ENCODE data around the gene GNL2.
A peak's percentile ranks its signal among the peaks of the same experiment; 100 is the strongest.
"Not testable (repeated sequence)": the region's sequence is repeated elsewhere in the genome, so short reads cannot be mapped to it uniquely, and the experiment has no call there.

GNL2 gene

DNA sequence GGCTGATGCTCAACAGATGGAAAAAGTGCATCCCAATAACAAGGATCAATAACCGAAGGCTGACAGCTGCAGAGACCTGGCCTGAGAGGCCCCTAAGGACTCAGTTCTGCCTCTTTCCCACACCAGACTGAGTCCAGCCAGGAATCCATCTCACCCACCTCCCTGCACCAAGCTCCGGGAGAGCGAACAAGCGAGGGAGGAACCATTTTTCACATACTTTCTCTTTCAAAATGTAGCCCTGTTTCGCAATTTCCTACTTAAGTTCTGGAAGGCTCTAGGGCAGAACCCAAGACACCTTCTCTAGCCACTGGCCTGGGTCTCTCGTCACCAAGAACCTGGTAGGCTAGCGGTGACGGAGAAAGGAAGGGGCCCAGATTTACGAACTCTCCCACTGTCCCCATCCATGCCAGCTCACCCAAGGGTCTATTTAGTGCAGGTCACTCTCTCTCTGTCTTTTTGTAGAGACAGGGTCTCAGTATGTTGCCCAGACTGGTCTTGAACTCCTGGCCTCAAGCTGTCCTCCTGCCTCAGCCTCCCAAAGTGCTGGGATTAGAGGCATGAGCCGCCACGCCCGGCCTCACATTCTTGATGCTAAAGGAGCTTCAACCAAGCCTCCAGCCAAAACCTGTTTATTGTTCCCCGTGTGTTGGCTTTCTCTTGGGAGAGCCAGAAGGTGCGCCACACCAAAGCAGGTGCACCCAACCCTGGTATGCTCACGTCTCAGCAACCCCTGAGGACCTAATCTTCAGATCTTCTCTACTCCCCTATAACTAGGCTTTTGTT, 10.9 kb upstream of the GNL2 start:
- DNase-seq, result no peak

DNA sequence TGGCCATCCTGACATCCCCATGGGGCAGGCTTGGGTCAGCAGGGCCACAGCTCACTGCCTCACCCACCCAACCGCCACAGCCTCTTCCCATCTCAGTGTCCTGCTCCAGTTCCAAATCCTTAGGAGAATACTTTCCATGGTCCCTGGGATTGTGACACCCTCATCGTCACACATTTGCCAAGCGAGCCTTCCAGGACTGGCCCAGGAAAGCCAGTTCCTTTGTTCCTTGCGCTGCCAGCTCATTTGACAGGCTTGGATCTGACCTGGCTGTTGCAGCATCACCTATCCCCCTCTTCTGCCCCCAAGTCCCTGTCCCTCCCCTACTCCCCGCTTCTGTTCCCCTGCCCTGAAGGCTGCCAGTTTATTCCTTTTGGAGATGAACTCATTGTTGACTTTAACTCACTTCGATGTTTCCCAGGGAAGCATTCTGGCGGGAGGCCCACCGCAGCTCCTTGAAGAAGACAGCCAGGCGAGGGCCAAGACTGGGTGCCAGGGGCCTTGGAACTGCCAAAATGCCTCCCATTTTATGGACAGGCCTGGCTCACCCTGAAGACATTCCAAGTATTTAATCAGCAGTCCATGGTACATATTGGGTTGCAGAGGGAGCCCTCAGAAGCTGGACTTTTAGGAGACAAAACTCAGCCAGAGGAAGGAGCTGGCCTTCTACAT, 10.2 kb upstream of the GNL2 start:
- no peak for DNase-seq

DNA sequence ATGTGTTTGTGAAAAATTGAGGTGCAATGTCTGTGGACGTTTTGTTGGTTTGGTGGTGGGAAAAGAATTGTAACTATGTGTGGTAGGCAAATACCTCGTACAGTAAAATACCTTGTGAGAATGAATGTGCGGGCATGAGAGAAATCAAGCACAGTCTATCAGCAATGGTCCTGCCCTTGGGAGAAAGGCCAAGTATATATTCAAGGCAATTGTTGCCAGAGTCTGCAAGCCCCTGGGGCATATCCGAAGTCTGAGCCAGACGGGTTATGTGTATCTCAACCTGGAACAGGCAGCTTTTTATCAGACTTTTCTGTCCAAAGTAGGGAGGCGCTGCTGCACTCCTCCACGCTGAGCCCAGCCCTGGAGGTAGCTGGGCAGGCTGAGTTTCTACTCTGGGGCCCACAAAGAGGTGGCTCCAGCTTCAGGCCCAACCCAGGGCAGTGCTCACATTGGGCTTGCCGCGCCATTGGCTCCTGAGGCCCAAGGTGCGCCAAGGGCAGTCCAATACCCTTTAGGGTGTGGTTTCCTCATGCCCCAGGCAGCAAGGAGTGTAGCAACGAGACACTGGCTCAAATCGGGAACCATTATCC, 9.4 kb upstream of the GNL2 start:
- no peak for DNase-seq

DNA sequence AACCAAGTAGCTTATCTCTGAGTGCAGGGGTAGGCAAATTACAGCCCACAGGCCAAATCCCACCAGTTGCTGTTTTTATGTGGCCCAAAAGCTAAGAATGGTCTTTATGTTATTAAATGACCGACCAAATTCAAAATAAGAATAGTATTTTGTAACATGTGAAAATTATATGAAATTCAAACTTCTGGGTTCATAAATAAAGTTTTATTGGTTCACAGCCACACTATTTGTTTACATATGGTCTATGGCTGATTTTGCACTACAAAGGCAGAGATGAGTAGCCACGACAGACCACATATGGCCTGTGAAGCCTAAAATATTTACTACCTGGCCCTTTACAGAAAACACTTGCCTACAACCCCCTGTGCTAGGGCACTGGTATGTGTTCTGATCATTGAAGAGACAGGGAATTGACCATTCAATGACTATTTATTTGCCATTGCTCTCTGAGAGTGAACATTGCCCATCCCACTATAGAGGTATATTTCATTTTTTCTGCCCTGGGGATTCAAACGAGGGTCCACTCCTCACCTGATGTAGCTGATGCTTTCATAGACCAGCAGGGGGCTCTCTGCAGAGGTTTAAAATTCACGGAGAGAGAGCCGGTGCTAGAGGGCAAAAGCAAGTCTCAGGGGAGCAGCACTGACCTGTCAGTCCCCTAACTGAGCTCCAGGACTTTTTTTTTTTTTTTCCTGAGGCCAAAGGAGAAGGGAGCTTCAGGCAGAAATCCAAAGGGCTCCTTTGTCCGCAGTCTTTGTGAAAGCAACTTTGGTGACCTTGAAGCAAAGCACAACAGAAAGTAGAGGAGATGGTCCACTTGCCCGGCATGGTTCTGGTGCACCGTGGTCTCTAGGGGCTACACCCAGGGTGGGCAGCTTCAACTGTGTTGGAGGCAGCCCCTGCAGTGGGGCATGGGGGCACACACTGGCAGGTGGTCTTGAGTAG, 7.3 kb upstream of the GNL2 start:
- peak; percentile 29 for DNase-seq

DNA sequence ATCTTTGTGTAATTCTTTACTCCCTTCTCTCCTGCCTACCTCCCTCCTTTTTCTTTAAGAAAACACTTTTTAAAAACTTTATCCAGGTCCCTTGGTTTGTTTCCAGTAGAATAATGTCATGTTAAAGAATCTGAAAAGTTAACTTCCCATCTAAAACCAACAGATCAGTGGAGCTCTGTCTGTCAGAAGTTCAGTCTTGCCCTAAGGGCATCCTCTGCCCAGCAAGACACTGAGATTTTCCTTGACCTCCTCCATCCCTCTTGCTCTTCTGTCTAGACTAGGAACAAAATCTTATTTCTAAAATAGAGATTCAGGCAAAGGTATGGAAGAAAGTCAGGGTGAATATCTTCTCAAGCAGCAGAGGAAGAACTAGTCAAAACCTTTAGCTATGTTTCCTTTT, 5.7 kb upstream of the GNL2 start:
- DNase-seq, result no peak

DNA sequence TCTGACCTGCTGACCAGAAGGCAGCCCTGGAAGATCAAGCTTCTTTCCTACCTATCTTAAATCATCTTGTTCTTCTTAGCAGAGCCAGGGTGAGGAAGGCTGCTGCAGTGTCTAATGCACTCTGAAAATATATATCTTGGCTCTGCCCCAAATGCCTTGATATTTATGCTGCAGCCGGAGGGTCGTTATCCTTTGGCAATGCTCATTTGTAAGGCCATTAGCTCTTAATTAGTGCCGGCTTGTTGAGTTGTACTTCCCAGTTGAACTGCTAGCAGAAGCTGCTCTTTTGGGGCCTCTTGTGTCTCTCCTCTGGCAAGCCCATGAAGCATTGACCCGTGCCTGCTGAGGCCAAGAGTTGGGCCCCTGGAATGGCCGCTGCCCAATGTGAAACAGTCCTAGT, 4.2 kb upstream of the GNL2 start:
- no peak for DNase-seq

DNA sequence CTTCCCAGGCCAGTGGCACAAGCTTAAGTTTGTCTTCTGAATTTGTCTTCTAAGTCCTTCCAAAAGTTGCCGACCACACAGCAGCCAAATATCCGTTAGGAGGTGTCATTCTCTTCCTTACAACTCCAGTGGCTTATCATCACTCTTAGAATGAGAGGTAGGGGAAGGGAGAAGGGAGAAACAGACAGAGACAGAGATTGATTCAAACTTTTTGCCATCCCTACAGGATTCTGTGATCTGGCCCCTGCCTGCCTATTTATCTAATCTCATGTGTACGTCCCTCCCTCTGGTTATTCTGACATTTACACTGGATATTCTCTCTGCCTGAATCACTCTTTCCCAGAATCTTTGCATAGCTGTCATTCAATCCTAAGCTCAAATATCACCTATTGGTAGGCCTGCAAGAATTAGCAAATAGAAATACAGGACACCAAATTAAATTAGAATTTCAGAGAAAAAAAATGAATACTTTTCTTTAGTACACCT, 488 bp upstream of the GNL2 start:
- no peak for DNase-seq

DNA sequence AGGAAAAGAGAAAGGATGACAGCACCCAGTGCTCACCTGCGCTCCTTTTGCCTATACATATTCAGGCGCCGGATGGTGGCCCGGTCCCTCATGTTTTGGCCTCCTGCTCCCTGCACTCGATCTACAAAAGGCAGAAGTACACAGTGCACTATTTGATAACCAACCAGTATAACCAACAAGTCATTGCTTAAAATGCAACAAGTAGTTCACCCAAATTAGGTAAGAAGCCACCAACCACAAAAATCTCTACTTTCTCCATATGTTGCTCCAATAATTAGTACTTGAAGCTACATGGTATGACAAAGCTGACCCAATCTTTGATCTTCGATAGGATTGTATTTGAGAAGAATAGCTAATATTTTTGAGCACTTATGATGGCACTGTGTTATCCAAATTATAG, 2.0 kb downstream of the GNL2 start:
- no peak for DNase-seq

DNA sequence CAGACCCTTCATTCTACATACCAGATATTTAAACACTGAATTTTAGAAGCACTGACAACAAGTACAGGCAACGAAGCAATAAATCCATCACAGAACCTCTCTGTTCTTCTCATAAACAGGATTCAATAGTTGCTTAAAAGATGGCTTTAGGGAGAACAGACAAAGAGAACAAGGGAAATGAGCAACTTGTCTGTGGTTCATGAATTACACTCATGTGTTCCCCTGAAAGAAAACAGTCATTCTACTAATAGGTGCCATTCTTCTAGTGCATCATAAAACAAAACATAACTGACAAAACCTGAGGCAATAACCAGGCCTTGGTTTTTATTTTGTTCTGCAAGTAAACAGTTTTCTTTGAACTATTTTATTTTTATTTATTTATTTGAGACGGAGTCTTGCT, 6.8 kb downstream of the GNL2 start:
- no peak for DNase-seq

DNA sequence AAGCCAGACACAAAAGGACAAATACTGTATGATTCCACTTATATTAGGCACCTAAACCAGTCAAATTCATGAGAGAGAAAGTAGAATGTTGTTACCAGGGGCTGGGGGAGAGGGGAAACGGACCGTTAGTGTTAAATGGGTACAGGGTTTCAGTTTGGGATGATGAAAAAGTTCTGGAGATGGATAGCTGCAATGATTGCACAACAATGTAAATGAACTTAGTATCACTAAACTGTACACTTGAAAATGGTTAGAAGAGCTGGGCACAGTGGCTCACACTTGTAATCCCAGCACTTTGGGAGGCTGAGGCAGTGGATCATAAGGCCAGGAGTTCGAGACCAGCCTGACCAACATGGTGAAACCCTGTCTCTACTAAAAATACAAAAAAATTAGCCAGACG, 11.2 kb downstream of the GNL2 start:
- DNase-seq, result not testable (repeated sequence)

DNA sequence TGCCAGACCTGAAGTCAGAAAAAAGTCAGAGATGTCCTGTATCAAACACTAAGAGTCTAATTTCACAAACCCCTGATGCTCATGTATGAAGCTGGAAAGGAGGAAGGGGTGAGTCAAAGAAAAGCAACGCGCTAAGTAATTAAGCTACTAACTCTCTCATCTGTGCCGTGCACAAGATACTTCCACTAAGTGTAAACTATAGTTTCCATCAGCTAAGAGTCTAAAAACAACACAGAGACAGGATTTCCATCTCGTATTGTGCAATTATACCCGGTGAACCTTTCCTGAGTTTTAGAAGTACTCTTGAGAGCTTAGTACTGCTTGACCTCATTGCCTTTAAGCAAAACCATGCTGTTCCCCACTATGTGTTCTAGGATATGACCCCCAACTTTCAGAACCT, 20.0 kb downstream of the GNL2 start:
- no peak for DNase-seq

DNA sequence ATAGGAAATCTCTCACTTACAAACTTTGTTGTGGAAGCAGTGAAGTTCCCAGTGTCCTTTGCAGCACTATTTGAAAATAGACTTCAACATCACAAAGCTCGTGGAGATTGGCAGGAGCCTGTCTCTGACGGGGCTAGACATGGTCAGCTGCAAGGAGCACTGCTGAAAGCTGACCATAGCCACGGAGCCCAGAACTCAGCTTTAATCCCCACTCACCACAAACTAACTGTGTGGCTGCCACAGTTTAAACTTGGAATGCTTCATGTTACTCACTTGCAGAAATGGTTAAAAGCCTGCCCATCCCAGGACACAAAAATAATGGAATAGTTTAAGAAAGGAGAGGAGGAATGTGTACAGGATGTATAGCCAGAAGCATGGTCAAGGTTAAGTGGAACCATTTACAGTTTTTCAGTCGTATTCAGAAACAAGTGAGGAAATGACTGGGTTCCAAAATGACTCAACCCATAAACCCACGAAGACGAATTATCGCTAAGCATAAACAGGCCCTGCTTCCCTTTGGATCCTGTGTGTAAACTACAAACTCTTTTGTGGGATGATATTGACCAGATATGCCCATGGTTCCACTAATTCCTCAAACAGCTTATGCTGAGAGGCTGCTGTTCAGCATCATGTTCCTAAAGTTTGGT, 20.8 kb downstream of the GNL2 start:
- no peak for DNase-seq

DNA sequence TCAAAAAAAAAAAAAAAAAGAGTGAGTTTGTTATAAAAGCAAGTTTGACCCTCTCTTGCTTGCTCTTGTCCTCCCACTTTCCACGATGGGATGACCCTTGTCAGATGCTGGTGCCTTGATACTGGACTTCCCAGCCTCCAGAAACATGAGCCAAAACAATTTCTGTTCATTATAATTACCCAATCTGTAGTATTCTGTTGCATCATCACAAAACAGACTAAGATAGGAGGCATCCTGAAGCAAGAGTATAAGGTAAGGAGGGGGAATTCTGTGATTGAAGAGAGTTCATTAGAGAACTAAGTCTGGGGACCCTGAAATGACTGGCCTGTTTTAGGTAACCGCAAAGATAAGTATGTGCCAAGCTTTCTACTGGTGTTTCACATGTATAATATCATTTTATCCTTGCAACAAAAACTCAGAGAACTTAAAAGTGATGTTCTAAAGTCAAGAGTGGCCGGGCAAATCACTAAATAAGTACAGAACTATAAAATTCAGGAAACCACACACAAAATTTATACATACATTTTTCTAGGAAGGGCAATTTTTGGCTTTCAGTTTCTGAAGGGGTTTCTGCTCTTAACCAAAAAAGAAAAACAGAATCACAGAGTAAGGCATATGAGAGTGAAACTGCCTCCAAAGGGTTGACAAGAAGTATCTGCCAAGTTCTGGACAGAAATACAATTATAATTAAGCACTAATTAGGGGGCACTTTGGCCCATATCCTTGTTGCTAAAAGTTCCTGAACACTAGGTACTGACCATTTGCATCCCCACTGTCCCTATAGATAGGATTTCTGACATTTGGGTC, 25.0 kb downstream of the GNL2 start:
- no peak for DNase-seq

DNA sequence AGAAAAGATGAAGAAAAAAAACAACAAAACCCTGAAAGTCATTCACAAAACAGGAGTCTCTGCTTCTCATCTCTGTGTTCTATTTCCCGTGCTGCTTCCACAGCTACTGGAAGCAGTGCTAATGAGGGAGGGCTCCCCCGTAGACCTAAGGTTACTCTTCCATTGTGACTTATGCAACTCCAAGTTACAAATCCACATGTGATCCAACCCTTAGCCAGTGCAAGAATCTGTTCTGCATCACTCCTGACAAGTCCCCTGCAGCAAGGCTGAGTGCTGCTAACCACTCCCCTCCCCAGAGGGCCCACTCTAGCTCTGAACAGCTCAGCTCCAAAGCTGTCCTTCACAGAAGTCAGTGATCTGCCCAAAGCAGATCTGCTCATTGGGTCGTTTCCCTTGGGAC, 28.7 kb downstream of the GNL2 start:
- DNase-seq, result no peak

DNA sequence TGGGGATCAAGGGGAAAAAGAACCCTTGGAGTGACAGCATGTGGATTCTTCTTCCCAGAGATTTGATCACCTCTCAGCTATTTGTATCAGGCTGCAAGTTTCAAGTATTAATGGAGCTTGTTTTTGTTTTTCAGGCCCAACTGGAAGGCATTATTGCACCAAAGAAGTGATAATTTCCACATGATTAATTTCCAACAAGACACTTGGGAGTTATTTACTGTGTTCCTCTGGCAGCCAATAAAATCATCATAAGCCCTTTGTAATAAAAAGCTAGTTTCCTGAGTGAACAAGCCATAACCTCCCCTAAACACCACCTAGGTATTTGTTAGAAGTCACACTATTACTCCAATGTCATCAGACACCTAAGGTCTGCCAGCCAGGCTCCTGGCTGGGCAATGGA, 30.8 kb downstream of the GNL2 start:
- DNase-seq, result no peak

DNA sequence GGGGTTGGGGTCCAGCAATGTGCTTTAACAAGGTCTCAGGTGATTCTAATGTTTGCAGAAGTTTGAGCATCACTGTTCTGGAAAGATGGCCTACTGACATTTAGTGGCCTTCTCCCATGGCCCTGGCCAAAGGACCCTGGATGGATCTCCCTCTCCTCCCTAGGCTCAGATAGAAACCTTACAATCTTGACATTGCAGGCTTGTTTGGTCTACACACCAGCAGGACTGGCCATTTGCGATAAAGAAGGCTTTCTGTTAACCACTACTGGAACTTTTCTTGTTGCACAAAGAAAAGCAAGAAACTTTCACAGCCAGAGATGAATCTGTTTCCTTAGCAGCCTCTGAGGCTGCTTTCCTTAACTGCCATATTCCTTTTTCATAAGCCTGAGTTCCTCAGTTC, 32.8 kb downstream of the GNL2 start:
- no peak for DNase-seq

DNA sequence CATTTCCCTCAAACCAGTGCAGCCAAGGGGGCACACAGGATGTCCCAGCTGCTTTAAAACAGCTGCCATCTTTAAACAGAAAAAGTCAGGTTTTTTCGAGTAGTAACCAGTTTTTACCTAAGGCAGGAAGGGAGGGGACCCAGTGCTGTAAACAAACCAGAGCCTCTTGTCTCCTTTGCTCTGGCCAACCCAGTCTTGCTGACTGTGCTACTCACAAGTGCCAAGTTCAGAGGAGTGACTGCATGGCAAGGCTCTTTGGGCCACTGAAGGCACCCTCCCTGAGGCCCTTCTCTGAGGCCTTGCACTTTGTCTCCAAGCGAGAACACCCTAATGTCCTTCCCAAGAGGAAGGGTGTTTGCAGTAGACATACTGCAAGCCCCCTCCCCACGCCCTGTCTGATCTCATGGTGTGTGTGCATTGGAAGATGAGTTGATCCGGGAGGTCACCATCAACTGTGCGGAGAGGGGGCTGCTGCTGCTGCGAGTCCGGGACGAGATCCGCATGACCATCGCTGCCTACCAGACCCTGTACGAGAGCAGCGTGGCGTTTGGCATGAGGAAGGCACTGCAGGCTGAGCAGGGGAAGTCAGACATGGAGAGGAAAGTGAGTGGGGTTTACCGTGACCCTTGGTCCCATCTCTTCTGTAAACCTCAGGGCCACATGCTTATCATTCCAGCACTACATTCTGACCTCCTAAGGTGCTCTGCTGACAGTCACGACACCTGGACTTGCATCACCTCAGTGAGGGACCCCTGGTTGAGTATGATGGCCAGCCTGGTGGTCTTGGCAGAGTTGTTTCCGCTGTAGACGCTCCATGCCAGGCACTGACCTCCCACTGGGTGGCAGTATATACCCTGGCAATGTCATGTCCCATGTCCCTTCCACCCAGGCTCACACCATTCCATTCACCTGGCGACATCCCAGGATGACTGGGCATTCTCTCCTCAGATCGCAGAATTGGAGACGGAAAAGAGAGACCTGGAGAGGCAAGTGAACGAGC, 34.3 kb downstream of the GNL2 start:
- DNase-seq, result no peak

DNA sequence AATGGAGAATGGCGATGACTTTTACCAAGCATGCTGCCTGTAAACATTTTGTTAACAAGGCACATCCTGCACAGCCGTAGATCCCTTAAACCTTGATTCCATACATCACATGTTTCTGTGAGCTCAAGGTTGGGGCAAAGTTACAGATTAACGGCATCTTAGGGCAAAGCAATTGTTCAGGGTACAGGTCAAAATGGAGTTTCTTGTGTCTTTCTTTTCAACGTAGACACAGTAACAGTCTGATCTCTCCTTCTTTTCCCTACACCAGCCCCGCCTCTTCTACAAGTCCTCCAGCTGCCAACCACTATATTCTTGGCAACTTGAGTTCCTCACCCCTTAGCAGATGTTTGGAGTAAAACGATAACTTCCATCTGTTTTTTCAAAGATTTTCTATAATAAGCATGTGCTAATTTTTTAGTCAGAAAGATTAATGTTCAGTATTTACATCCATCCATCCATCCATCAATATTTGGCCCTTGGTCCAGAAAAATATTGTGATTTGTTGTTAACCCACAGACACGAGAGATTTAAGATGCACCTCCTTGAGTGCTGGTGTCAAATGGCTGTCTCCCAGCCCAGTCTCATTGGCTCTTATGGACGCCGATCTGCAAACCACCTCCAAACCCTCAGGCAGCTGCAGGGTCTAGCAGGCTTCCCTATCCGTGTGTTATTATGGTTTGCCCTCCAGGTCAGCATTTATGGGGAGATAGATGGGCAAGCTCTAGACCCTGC, 35.2 kb downstream of the GNL2 start:
- no peak for DNase-seq

DNA sequence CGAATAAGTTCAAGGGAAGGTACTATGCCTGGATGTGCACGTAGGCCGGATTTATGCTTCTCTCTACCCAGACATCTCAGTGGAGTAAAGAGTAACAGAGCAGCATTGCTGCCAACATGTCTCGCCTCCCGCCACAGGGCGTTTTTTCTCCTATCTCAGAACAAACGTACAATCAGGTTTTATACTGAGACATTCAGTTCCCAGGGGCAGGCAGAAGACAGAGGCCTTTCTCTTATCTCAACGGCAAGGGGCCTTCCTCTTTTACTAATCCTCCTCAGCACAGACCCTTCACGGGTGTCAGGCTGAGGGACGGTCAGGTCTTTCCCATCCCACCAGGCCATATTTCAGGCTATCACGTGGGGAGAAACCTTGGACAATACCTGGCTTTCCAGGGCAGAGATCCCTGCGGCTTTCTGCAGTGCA, 35.8 kb downstream of the GNL2 start:
- DNase-seq, result not testable (repeated sequence)
